ENCODE results near the gene DCAF6. TPM values are rescaled to one million over a fixed set of nuclear protein-coding genes. Genes with fewer than 3 reads are reported as not detected.
A peak's percentile ranks its signal among the peaks of the same experiment; 100 is the strongest.
"Not testable (repeated sequence)": the region's sequence is repeated elsewhere in the genome, so short reads cannot be mapped to it uniquely, and the experiment has no call there.

DCAF6 gene
- total and polyA plus RNA-seq, 12 donors, result 49.0 to 226 (median 197) TPM

DNA sequence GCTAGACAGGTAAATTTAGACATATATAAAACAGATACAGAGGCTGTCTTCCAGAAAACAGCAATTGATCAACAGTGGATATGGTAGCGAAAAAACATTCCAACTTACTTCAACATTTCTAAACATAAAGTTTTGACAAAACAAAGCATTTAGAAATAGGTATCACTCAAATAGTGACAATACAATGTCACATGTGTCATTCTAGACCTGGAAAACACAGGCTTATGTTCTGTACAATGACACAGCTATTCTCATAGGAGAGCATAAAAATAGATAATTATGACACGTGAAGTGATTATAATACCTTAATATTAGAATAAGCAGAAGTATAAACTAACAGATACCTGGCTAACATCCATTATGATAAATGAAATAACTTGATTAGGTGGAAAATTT, 8.0 kb upstream of the DCAF6 start:
- H3K4me3 ChIP-seq, result no peak overlapping the region
- TF ChIP-seq, protein P1, sequence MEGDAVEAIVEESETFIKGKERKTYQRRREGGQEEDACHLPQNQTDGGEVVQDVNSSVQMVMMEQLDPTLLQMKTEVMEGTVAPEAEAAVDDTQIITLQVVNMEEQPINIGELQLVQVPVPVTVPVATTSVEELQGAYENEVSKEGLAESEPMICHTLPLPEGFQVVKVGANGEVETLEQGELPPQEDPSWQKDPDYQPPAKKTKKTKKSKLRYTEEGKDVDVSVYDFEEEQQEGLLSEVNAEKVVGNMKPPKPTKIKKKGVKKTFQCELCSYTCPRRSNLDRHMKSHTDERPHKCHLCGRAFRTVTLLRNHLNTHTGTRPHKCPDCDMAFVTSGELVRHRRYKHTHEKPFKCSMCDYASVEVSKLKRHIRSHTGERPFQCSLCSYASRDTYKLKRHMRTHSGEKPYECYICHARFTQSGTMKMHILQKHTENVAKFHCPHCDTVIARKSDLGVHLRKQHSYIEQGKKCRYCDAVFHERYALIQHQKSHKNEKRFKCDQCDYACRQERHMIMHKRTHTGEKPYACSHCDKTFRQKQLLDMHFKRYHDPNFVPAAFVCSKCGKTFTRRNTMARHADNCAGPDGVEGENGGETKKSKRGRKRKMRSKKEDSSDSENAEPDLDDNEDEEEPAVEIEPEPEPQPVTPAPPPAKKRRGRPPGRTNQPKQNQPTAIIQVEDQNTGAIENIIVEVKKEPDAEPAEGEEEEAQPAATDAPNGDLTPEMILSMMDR (IDR thresholded peaks at IDR 0.05), result no peak
- H3K9me3 ChIP-seq, result no peaks in the 10 kb centered on the region
- H3K4me1 ChIP-seq, result peaks cover 0 to 78% (median 31%) of the 10 kb centered on the region in 9 donors
- H3K36me3 ChIP-seq, result peaks cover 0 to 7% (median 0%) of the 10 kb centered on the region in 9 donors
- H3K27ac ChIP-seq, result peak overlapping the region in 1 of 10 donors; percentile 7
- no peaks in the 10 kb centered on the region for H3K27me3 ChIP-seq
- 70 to 75% methylated on average over 2 of the region's 2 CpGs for whole genome bisulfite sequencing, 2 donors
- ATAC-seq (no peak), DNase-seq (no peak)
- intact Hi-C loops (cut with DNase I), result loop anchor here in 1 of 10 donors (10.0 kb wide), 1 partner anchor 104 kb away; no protein-coding TSS in a partner anchor

DNA sequence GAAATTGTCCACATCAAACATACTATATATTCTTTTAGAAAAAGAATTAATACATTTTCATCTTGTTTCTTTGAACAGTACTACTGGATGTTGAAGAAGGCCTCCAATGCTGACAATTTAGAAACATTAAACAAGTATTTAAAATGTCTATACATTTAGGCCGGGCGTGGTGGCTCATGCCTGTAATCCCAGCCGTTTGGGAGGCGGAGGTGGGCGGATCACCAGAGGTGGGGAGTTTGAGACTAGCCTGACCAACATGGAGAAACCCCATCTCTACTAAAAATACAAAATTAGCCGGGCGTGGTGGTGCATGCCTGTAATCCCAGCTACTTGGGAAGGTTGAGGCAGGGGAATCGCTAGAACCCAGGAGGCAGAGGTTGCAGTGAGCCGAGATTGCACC, 7.6 kb upstream of the DCAF6 start:
- not testable (repeated sequence) for H3K36me3 ChIP-seq, H3K9me3 ChIP-seq, H3K4me3 ChIP-seq, DNase-seq, ATAC-seq, H3K27me3 ChIP-seq
- 91 to 95% methylated on average over 9 of the region's 9 CpGs for WGBS, 2 donors
- H3K27ac ChIP-seq, result peak overlapping the region in 1 of 10 donors; percentile 7
- peaks cover 0 to 83% (median 28%) of the 10 kb centered on the region in 9 donors for H3K4me1 ChIP-seq
- intact Hi-C loops (cut with DNase I), result loop anchor here in 1 of 10 donors (10.0 kb wide), 1 partner anchor 104 kb away; no protein-coding TSS in a partner anchor

DNA sequence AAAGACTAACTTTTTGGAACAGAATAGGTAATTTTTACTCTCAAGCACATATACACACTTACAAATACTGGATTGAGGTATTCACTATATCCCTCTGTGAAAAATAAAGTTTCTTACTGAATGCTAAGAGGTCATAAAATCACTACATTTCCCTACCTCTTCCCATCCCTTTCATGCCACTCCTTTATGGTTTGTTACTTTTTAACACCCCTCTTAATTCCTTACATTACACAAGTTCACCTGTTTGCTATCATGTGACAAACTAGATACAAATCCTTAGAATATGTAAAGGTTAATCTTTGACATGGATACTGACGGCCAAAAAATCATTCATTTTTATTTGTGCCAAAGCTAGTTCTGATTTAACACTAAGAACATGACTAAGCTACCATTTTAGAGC, 6.8 kb upstream of the DCAF6 start:
- no peak overlapping the region for H3K27ac ChIP-seq
- H3K36me3 ChIP-seq, result no peaks in the 10 kb centered on the region
- WGBS, 2 donors, result 50 to 63% methylated on average over 1 of the region's 1 CpG
- TF ChIP-seq, protein P1 (IDR thresholded peaks at IDR 0.05), result no peak
- intact Hi-C loops (cut with DNase I), result loop anchor here in 7 of 10 donors (5.0 to 10.0 kb wide), 5 partner anchors 105 to 215 kb away; partner anchors contain the start of gene MPZL1 (in 2 of the 7)
- no peaks in the 10 kb centered on the region for H3K27me3 ChIP-seq
- peaks cover 0 to 83% (median 36%) of the 10 kb centered on the region in 9 donors for H3K4me1 ChIP-seq
- no peak for DNase-seq
- no peak for ATAC-seq
- no peaks in the 10 kb centered on the region for H3K9me3 ChIP-seq
- no peak overlapping the region for H3K4me3 ChIP-seq

DNA sequence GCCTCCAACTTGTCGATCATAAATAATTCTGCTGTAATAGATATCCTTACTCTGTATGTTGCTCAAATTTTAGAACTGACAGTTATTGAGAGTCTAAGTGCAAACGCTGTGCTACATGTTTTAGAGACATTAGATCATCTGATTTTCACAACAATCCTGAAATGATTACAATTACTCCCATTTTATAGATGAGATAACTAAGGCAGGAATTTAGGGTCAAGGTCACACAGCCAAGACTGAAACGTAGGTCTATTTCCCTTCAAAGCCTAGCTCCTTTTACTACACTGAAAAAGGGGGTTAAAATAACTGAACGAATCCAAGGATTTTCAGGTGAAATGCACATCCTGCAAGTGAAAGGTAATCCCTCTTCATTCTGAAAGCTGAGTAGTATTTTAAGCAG, 2.7 kb upstream of the DCAF6 start:
- ATAC-seq (no peak), DNase-seq (no peak)
- peak overlapping the region in 9 of 10 donors; percentile 91 to 99 (median 97) for H3K27ac ChIP-seq

More for the DNA sequence above, 2.7 kb upstream of the DCAF6 start:
- 65 to 68% methylated on average over 4 of the region's 4 CpGs for WGBS, 2 donors
- intact Hi-C loops (cut with DNase I), result loop anchor here in 6 of 10 donors (5.0 to 10.0 kb wide), 4 partner anchors 129 to 219 kb away; partner anchors contain the start of gene MPZL1 (in 2 of the 6)
- peak overlapping the region in 9 of 10 donors; percentile 57 to 97 (median 87) for H3K4me3 ChIP-seq
- peaks cover 0 to 61% (median 39%) of the 10 kb centered on the region in 9 donors for H3K4me1 ChIP-seq
- no peaks in the 10 kb centered on the region for H3K27me3 ChIP-seq
- TF ChIP-seq, protein P1 (IDR thresholded peaks at IDR 0.05), result no peak
- H3K36me3 ChIP-seq, result no peaks in the 10 kb centered on the region
- H3K9me3 ChIP-seq, result no peaks in the 10 kb centered on the region

Data from heart right ventricle (tissue), 16 donors.